K562 (cell line): Measurements from ENCODE around the gene GLP1R. TPM values are rescaled to one million over a fixed set of nuclear protein-coding genes. Genes with fewer than 3 reads are reported as not detected.

Experiments used
- ATAC-seq: fragments of 200-7000 bp; cut with Tn5 transposase; 3 replicates; pipeline ENCODE4 v1.9.1; 2020; ENCODE audit warnings: moderate library complexity
- BruUV-seq: library from RNA; stranded (reverse); fragments of 400-500 nt; replicated peaks from 2 replicates; lab custom pipeline; 2021; lab: Mats Ljungman, UMichigan
- CTCF ChIA-PET: fragments of 300-600 bp; formaldehyde crosslinking; extraction: SDS; loops from one replicate; lab custom pipeline; 2021; ENCODE audit warnings: low intra/inter-chr PET ratio; lab: Yijun Ruan, JAX
- POLR2A ChIA-PET: fragments of 300-600, 350-650 bp; sonication (Branson Sonifier 250); formaldehyde crosslinking; extraction: SDS; loops from one replicate; lab custom pipeline; 2021; ENCODE audit warnings: antibody characterized with exemption, inconsistent platforms; lab: Yijun Ruan, JAX
- DNase-seq, 4 experiments: peaks; one replicate each; pipeline versions ENCODE4 v3.0.0 to v3.0.0-alpha.2; 2011 to 2018; ENCODE audit warnings: low spot score in 3 of 4, mixed read lengths in 3 of 4; ENCODE audit errors: extremely low read depth in 1 of 4
- FAIRE-seq: peaks from 2 replicates; lab custom pipeline; 2011; peaks lifted over from hg19 to GRCh38; lab: Jason Lieb, UNC
- H2AFZ ChIP-seq: 2 replicates; pipeline ENCODE4 v1.6.0; 2011; ENCODE audit warnings: low read depth, low read length, control low read depth, inconsistent platforms
- H3K27ac ChIP-seq: fragments of 200-600 bp; 3 replicates; pipeline ENCODE4 v1.8.0; 2011; ENCODE audit warnings: low read depth, mild to moderate bottlenecking, control low read depth, inconsistent platforms, low read length, moderate library complexity, mixed read lengths; ENCODE audit errors: extremely low read depth
- H3K27me3 ChIP-seq, 2 experiments: fragments of 300-600 bp in 1 of 2; 2 replicates in 1 of 2; 3 replicates in 1 of 2; pipeline versions ENCODE4 v1.6.0 to v1.8.0; 2011; ENCODE audit warnings: inconsistent platforms in 2 of 2, low read length in 2 of 2, mild to moderate bottlenecking in 1 of 2, mixed read lengths in 1 of 2, moderate library complexity in 1 of 2; ENCODE audit not compliant: control insufficient read depth in 2 of 2, insufficient read depth in 2 of 2
- H3K36me3 ChIP-seq: fragments of 300-600 bp; 3 replicates; pipeline ENCODE4 v1.8.0; 2011; ENCODE audit warnings: mild to moderate bottlenecking, low read length, inconsistent platforms; ENCODE audit not compliant: control insufficient read depth, insufficient read depth
- H3K4me1 ChIP-seq, 2 experiments: fragments of 200-600 bp in 1 of 2; replicated peaks in 1 of 2; 2 replicates in 1 of 2; 3 replicates in 1 of 2; pipeline versions ENCODE4 v1.5.1 to v1.8.0; 2011; ENCODE audit warnings: inconsistent platforms in 2 of 2, low read length in 2 of 2, mild to moderate bottlenecking in 1 of 2, mixed read lengths in 1 of 2, moderate library complexity in 1 of 2; ENCODE audit not compliant: control insufficient read depth in 2 of 2, insufficient read depth in 2 of 2
- H3K4me2 ChIP-seq: 2 replicates; pipeline ENCODE4 v1.6.1; 2011; ENCODE audit warnings: low read length, control low read depth, inconsistent platforms, mixed read lengths; ENCODE audit not compliant: insufficient read depth
- H3K4me3 ChIP-seq: fragments of 200-600 bp; sonication (generic), shearing (Covaris generic); 2 replicates; pipeline ENCODE4 v1.5.1; 2016; ENCODE audit warnings: control low read depth, inconsistent platforms
- H3K79me2 ChIP-seq: fragments of 200-600 bp; 3 replicates; pipeline ENCODE4 v1.8.0; 2011; ENCODE audit warnings: low read length, inconsistent platforms; ENCODE audit not compliant: control insufficient read depth, insufficient read depth
- H3K9ac ChIP-seq, 2 experiments: 2 replicates each; pipeline versions ENCODE4 v1.6.0 to v1.6.1; 2011; ENCODE audit warnings: low read depth in 2 of 2, low read length in 2 of 2, control low read depth in 1 of 2, inconsistent platforms in 1 of 2, mild to moderate bottlenecking in 1 of 2, mixed read lengths in 1 of 2; ENCODE audit not compliant: insufficient read depth in 1 of 2
- H3K9me1 ChIP-seq: one replicate; pipeline ENCODE4 v1.6.0; 2011; ENCODE audit warnings: inconsistent platforms, mild to moderate bottlenecking, low read length, moderate library complexity; ENCODE audit not compliant: control insufficient read depth, insufficient read depth
- H3K9me3 ChIP-seq: replicated peaks from 2 replicates; pipeline ENCODE4 v1.5.1; 2011; ENCODE audit warnings: low read depth, low read length, inconsistent platforms; ENCODE audit not compliant: control insufficient read depth, insufficient read depth
- H4K20me1 ChIP-seq: replicated peaks from 2 replicates; pipeline ENCODE4 v1.6.1; 2011; ENCODE audit warnings: low read length, inconsistent platforms, mixed read lengths; ENCODE audit not compliant: control insufficient read depth, insufficient read depth
- MNT ChIP-seq, 2 experiments: fragments of 450-650 bp; conservative IDR thresholded peaks; 2 replicates each; pipeline ENCODE4 v1.6.1; 2017; ENCODE audit warnings: mild to moderate bottlenecking in 2 of 2, moderate library complexity in 2 of 2
- PML ChIP-seq: IDR thresholded peaks from 2 replicates; pipeline ENCODE4 v1.6.1; 2012; ENCODE audit warnings: low read length, inconsistent platforms
- WGBS: fragments of 100-300 bp; shearing (Covaris generic); methylation state at CpG from one replicate; pipeline ENCODE4 v1.1.6; 2016; ENCODE audit warnings: low coverage, mixed read lengths; ENCODE audit not compliant: insufficient coverage; ENCODE audit errors: missing lambda C conversion rate; 5-methylcytosine and 5-hydroxymethylcytosine counted together
- in situ Hi-C: fragments of 300-500 bp; cut with MboI; formaldehyde crosslinking; loops from 4 replicates; pipeline ENCODE4 v1.15.0; 2018; ENCODE audit warnings: inconsistent platforms, mixed read lengths
- intact Hi-C: fragments of 100-400 bp; cut with micrococcal nuclease; formaldehyde crosslinking; loops from 2 replicates; pipeline ENCODE4 v1.14.2; 2022
- polyA plus RNA-seq, 8 experiments: library from polyadenylated mRNA; depleted of rRNA in 4 of 8; stranded (reverse) in 5 of 8; unstranded in 3 of 8; fragments of >200 nt; fragmentation: Nextera tagmentation in 2 of 8; fragmentation: Illumina TruSeq in 1 of 8; extraction: Ambion mirVana in 2 of 8; extraction: Trizol in 1 of 8; gene quantifications; 2 replicates each; pipeline versions ENCODE4 v1.2.1 to v1.2.3, GENCODE V29; 2011 to 2014; ENCODE audit warnings: inconsistent platforms in 1 of 8, missing spikeins in 1 of 8
- total RNA-seq, 7 experiments: library from RNA; depleted of rRNA in 6 of 7; stranded (reverse); fragments of >200 nt in 6 of 7; fragmentation: Illumina TruSeq in 2 of 7; extraction: Trizol in 2 of 7; gene quantifications; 2 replicates each; pipeline versions ENCODE4 v1.2.1 to v1.2.3, GENCODE V29; 2011 to 2021; ENCODE audit warnings: low replicate concordance in 1 of 7

GLP1R gene
- total and polyA plus RNA-seq, 9 of the 15 experiments (the other 6 are each of a cell fraction or from before 2014, with no cell fraction given): not detected

DNA sequence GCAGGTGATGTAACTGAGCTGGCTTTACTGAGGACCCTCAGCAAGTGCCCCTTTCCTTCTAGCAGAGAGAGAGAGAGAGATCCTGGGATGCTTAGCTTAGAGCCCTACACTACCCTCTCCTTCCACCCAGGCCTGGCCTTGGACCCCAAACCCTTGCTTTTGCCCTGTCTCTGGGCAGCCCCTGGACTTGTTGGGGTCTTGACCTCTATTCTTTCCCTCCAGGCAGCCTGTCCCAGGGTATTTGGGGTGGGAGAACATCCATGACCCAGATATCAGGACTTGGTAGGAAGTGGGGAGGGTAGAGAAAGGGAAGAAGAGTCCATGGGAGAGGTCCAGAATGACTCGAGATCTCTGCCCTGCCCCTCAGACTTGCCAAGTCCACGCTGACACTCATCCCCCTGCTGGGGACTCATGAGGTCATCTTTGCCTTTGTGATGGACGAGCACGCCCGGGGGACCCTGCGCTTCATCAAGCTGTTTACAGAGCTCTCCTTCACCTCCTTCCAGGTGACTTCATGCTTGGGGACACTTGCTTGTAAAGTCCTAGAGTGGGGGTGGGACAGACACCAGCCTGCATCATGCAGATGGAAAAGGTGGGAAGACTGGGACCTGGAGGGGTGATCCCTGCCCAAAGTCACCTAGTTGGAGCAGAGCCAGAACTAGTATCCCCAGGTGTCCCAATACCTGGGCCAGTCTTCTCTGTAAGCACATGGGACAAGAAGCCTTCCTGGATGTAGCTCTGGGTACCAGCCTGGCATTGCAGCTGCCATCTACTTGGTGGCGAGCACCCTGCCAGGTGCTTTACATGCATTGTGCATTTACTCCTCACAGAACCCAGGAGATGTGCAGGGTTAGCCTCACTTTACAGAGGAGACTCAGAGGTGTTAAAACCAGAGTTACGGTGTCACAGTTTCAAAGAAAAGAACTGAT lies 30.9 kb downstream of the GLP1R start:
- DNase-seq: no peak
- Histone ChIP-seq H3K4me2 (no peak overlapping the region), H2AFZ (no peak overlapping the region), H4K20me1 (peaks cover 17% of the 10 kb centered on the region), H3K4me3 (no peak overlapping the region), H3K27me3 (peaks cover 9 to 74% of the 10 kb centered on the region in 2 experiments; a peak in 4 of 5 replicates), H3K79me2 (no peaks in the 10 kb centered on the region), H3K4me1 (no peaks in the 10 kb centered on the region), H3K9me3 (no peaks in the 10 kb centered on the region), H3K36me3 (no peaks in the 10 kb centered on the region), H3K9ac (no peak overlapping the region), H3K9me1 (no peaks in the 10 kb centered on the region), H3K27ac (no peak overlapping the region)
- BruUV-seq: no TSS peak
- no peak for TF ChIP-seq MNT (conservative IDR thresholded peaks at IDR 0.05)
- no peak for TF ChIP-seq PML
- no peak for ATAC-seq
- ChIA-PET CTCF (no interaction called here), POLR2A (interaction anchor here (0.7 to 0.8 kb wide), 2 partner anchors 48 to 181 kb away, joined by 3 to 4 read pairs; no protein-coding TSS in a partner anchor)
- under 1% methylated on average over 8 of the region's 8 CpGs for WGBS
- no peak for FAIRE-seq
- intact Hi-C loops: no loop called here
- in situ Hi-C loops: no loop called here
